CD4-positive, alpha-beta T cell (primary cell): ENCODE data around the gene PRKACA. TPM values are rescaled to one million over a fixed set of nuclear protein-coding genes. Genes with fewer than 3 reads are reported as not detected.

Source experiments
- ATAC-seq: fragments of 200-7000 bp; cut with Tn5 transposase; one replicate; pipeline ENCODE4 v1.10.0; 2022; ENCODE audit warnings: mild to moderate bottlenecking; ENCODE audit not compliant: poor library complexity
- CTCF ChIA-PET: fragments of 350-600 bp; sonication (Branson Sonifier 250); formaldehyde crosslinking; loops from one replicate; lab custom pipeline; 2021; ENCODE audit warnings: antibody characterized with exemption, inconsistent platforms; lab: Charles Lee
- POLR2A ChIA-PET: fragments of 350-600 bp; sonication (Branson Sonifier 250); formaldehyde crosslinking; loops from one replicate; lab custom pipeline; 2021; ENCODE audit warnings: antibody characterized with exemption, inconsistent platforms; lab: Charles Lee
- DNase-seq, 14 experiments: peaks; one replicate each; pipeline ENCODE4 v3.0.0-alpha.2; 2013 to 2020; ENCODE audit warnings: mixed read lengths in 2 of 14
- H3K27ac ChIP-seq, 2 donors: one replicate each; pipeline versions ENCODE4 v1.5.1 to v1.7.0; 2013; ENCODE audit warnings: low read length in 2 of 2, low read depth in 1 of 2, mild to moderate bottlenecking in 1 of 2
- H3K27me3 ChIP-seq, 2 experiments: 1 replicate in 1 of 2; 2 replicates in 1 of 2; pipeline versions ENCODE4 v1.6.1 to v1.7.0; 2013; ENCODE audit warnings: low read length in 2 of 2, control low read depth in 1 of 2, mild to moderate bottlenecking in 1 of 2, moderate library complexity in 1 of 2; ENCODE audit not compliant: insufficient read depth in 2 of 2, control insufficient read depth in 1 of 2
- H3K36me3 ChIP-seq: one replicate; pipeline ENCODE4 v1.6.1; 2013; ENCODE audit warnings: low read length, control low read depth; ENCODE audit not compliant: insufficient read depth
- H3K4me1 ChIP-seq: one replicate; pipeline ENCODE4 v1.6.1; 2013; ENCODE audit warnings: low read length, control low read depth; ENCODE audit not compliant: insufficient read depth
- H3K4me3 ChIP-seq: one replicate; pipeline ENCODE4 v1.5.1; 2013; ENCODE audit warnings: mild to moderate bottlenecking, low read length, moderate library complexity
- H3K9me3 ChIP-seq, 2 experiments: 1 replicate in 1 of 2; 2 replicates in 1 of 2; pipeline versions ENCODE4 v1.6.1 to v1.7.0; 2013; ENCODE audit warnings: low read length in 2 of 2, mild to moderate bottlenecking in 2 of 2, control low read depth in 1 of 2, moderate library complexity in 1 of 2; ENCODE audit not compliant: control insufficient read depth in 1 of 2, insufficient read depth in 1 of 2
- H3K27ac Mint-ChIP-seq: one replicate; pipeline ENCODE4 v1.8.0; 2020; ENCODE audit warnings: mixed read lengths
- H3K27me3 Mint-ChIP-seq: one replicate; pipeline ENCODE4 v1.8.0; 2021; ENCODE audit warnings: mixed read lengths
- H3K36me3 Mint-ChIP-seq: one replicate; pipeline ENCODE4 v1.8.0; 2021; ENCODE audit warnings: low read depth, mixed read lengths
- H3K4me1 Mint-ChIP-seq: one replicate; pipeline ENCODE4 v1.8.0; 2021; ENCODE audit warnings: low read depth, mixed read lengths
- H3K4me3 Mint-ChIP-seq: one replicate; pipeline ENCODE4 v1.8.0; 2020; ENCODE audit warnings: mild to moderate bottlenecking, mixed read lengths
- H3K9me3 Mint-ChIP-seq: one replicate; pipeline ENCODE4 v1.8.0; 2020; ENCODE audit warnings: mixed read lengths
- CTCF ChIP-seq: fragments of 200-600 bp; IDR thresholded peaks from one replicate; pipeline ENCODE4 v1.8.0; 2022; ENCODE audit warnings: antibody characterized with exemption, mild to moderate bottlenecking
- intact Hi-C, 2 experiments: fragments of 100-400 bp; cut with DNase I in 1 of 2; cut with micrococcal nuclease in 1 of 2; formaldehyde crosslinking; loops; one replicate each; pipeline versions ENCODE4 v1.15.1 to v1.9.0; 2023 to 2025; cut with DNase I, micrococcal nuclease
- total RNA-seq, 174 experiments: library from RNA in 2 of 174; stranded (reverse) in 2 of 174; gene quantifications; one replicate each; pipeline ENCODE4 v1.2.3 and lab custom pipeline; 2021 to 2026

PRKACA gene
- total RNA-seq, 2 experiments from 2014 or later = 27.4 to 29.8 TPM

GRCh38 chr19:14127176-14127575 is 9.6 kb upstream of the PRKACA start:
- ChIA-PET CTCF (interaction anchor here (2.7 kb wide), 1 partner anchor 9 kb away, joined by 8 read pairs; the partner anchor contains the start of gene ASF1B), POLR2A (no interaction called here)
- Mint-ChIP-seq H3K4me3 (no peak overlapping the region), H3K27me3 (no peaks in the 10 kb centered on the region), H3K9me3 (no peaks in the 10 kb centered on the region), H3K27ac (no peak overlapping the region), H3K4me1 (no peaks in the 10 kb centered on the region), H3K36me3 (no peaks in the 10 kb centered on the region)
- DNase-seq (peak in 2 of 14 experiments; percentile 45 to 48), ATAC-seq (no peak)
- H3K4me1 ChIP-seq = no peaks in the 10 kb centered on the region
- H3K36me3 ChIP-seq = no peaks in the 10 kb centered on the region
- no peaks in the 10 kb centered on the region for H3K9me3 ChIP-seq
- intact Hi-C loops = no loop called here
- TF ChIP-seq CTCF = no peak
- no peaks in the 10 kb centered on the region for H3K27me3 ChIP-seq
- no peak overlapping the region for H3K27ac ChIP-seq
- no peak overlapping the region for H3K4me3 ChIP-seq

- no peaks in the 10 kb centered on the region for H3K27me3 Mint-ChIP-seq
- DNase-seq = no peak
- H3K4me3 ChIP-seq = no peak overlapping the region
- H3K9me3 ChIP-seq = no peaks in the 10 kb centered on the region
- intact Hi-C loops = no loop called here
- no peak overlapping the region for H3K27ac ChIP-seq
- no peak overlapping the region for H3K4me3 Mint-ChIP-seq
- H3K9me3 Mint-ChIP-seq = no peaks in the 10 kb centered on the region
- ChIA-PET CTCF (interaction anchor here (1.2 kb wide), 1 partner anchor 14 kb away, joined by 4 read pairs; the partner anchor contains the start of gene ASF1B), POLR2A (interaction anchor here (1.3 kb wide), 1 partner anchor 14 kb away, joined by 3 read pairs; no protein-coding TSS in a partner anchor)
- no peaks in the 10 kb centered on the region for H3K27me3 ChIP-seq
- no peaks in the 10 kb centered on the region for H3K36me3 ChIP-seq
- no peak for ATAC-seq
- H3K4me1 ChIP-seq = peaks cover 14% of the 10 kb centered on the region
- H3K36me3 Mint-ChIP-seq = no peaks in the 10 kb centered on the region
- H3K4me1 Mint-ChIP-seq = peaks cover 9% of the 10 kb centered on the region
- H3K27ac Mint-ChIP-seq = no peak overlapping the region
- no peak for TF ChIP-seq CTCF
Measured at GRCh38 chr19:14122924-14123323, 5.4 kb upstream of the PRKACA start.

- TF ChIP-seq CTCF = no peak
- ATAC-seq (no peak), DNase-seq (no peak)
- CTCF ChIA-PET = no interaction called here
- Mint-ChIP-seq H3K27ac (no peak overlapping the region), H3K27me3 (no peaks in the 10 kb centered on the region), H3K9me3 (no peaks in the 10 kb centered on the region), H3K4me1 (peaks cover 31% of the 10 kb centered on the region), H3K36me3 (peaks cover 13% of the 10 kb centered on the region), H3K4me3 (no peak overlapping the region)
- POLR2A ChIA-PET = no interaction called here
- Histone ChIP-seq H3K9me3 (no peaks in the 10 kb centered on the region), H3K27ac (no peak overlapping the region), H3K36me3 (no peaks in the 10 kb centered on the region), H3K4me3 (no peak overlapping the region), H3K27me3 (no peaks in the 10 kb centered on the region), H3K4me1 (peaks cover 32% of the 10 kb centered on the region)
- intact Hi-C loops = no loop called here
Measured at GRCh38 chr19:14120497-14120780, 2.9 kb upstream of the PRKACA start.
